A673 (cell line): ENCODE data around the gene PHKB.

ENCODE experiments used
- EZH2 ChIP-seq: fragments of 200-600 bp; sonication (generic); IDR thresholded peaks from 2 replicates; pipeline ENCODE4 v1.6.1; 2017; ENCODE audit warnings: borderline replicate concordance, low read depth, mild to moderate bottlenecking, mixed read lengths, antibody characterized with exemption, low read length; ENCODE audit not compliant: poor library complexity, severe bottlenecking
- TF ChIP-seq, protein P1 (sequence below): fragments of 300-800, 200-600 bp; sonication (generic); conservative IDR thresholded peaks from 2 replicates; pipeline ENCODE4 v1.5.1; 2017; ENCODE audit warnings: low read depth, mild to moderate bottlenecking, antibody characterized with exemption, low read length, moderate library complexity, mixed read lengths

DNA sequence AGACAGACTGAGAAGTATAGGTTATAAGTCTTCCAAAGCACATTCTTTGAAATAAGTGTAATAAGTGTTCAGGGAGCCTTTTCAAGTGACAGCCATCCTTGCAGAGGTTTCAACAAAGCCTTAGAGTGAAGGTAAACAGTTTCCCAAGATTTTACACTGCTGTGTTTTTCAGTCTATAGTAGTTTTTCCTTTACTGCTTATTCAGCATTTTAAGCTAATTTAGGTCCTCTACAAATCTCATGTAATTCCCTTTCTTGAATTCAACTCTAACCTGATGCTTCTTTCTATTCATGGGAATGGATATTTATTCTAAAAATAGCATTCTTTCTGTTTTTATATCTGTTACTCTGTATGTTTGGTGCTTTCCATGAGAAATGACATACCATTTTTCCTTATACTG lies 211.3 kb downstream of the PHKB start:
- no peak for TF ChIP-seq EZH2
- TF ChIP-seq, protein P1, sequence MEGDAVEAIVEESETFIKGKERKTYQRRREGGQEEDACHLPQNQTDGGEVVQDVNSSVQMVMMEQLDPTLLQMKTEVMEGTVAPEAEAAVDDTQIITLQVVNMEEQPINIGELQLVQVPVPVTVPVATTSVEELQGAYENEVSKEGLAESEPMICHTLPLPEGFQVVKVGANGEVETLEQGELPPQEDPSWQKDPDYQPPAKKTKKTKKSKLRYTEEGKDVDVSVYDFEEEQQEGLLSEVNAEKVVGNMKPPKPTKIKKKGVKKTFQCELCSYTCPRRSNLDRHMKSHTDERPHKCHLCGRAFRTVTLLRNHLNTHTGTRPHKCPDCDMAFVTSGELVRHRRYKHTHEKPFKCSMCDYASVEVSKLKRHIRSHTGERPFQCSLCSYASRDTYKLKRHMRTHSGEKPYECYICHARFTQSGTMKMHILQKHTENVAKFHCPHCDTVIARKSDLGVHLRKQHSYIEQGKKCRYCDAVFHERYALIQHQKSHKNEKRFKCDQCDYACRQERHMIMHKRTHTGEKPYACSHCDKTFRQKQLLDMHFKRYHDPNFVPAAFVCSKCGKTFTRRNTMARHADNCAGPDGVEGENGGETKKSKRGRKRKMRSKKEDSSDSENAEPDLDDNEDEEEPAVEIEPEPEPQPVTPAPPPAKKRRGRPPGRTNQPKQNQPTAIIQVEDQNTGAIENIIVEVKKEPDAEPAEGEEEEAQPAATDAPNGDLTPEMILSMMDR, result no peak
